SK-N-SH treated with all-trans-retinoic acid at 6 μM for 48 hours (cell line): ENCODE data around the gene GLI3.

ENCODE experiments used
- ATAC-seq: fragments of 200-7000 bp; cut with Tn5 transposase; 3 replicates; pipeline ENCODE4 v1.9.1; 2020; ENCODE audit warnings: mild to moderate bottlenecking, moderate library complexity
- ARNTL ChIP-seq: fragments of 450-650 bp; formaldehyde crosslinking; IDR thresholded peaks from 2 replicates; pipeline ENCODE4 v1.5.0; 2020; ENCODE audit warnings: low read depth, mild to moderate bottlenecking, moderate library complexity, borderline replicate concordance
- BACH2 ChIP-seq: fragments of 250-450 bp; sonication (Bioruptor Pico); IDR thresholded peaks from 2 replicates; pipeline ENCODE4 v1.9.0; 2021; ENCODE audit warnings: mild to moderate bottlenecking, borderline replicate concordance
- CREB5 ChIP-seq: fragments of 250-450 bp; sonication (Bioruptor Pico); IDR thresholded peaks from 2 replicates; pipeline ENCODE4 v1.5.1; 2020; ENCODE audit warnings: low read depth, mild to moderate bottlenecking, moderate library complexity
- CSDC2 ChIP-seq: fragments of 250-450 bp; sonication (Bioruptor Pico); IDR thresholded peaks from 2 replicates; pipeline ENCODE4 v1.5.0; 2020; ENCODE audit warnings: mild to moderate bottlenecking, moderate library complexity
- CSRNP3 ChIP-seq: fragments of 250-450 bp; sonication (Bioruptor Pico); IDR thresholded peaks from 2 replicates; pipeline ENCODE4 v1.5.1; 2021; ENCODE audit warnings: mild to moderate bottlenecking, moderate library complexity
- ESRRG ChIP-seq: fragments of 250-450 bp; sonication (Bioruptor Pico); IDR thresholded peaks from 2 replicates; pipeline ENCODE4 v1.6.1; 2021; ENCODE audit warnings: mild to moderate bottlenecking
- GLIS3 ChIP-seq: fragments of 250-450 bp; sonication (Bioruptor Pico); IDR thresholded peaks from 2 replicates; pipeline ENCODE4 v1.5.0; 2020; ENCODE audit warnings: mild to moderate bottlenecking, moderate library complexity
- ISL1 ChIP-seq: fragments of 250-450 bp; sonication (Bioruptor Pico); IDR thresholded peaks from 2 replicates; pipeline ENCODE4 v2.1.2; 2022; ENCODE audit warnings: mild to moderate bottlenecking, moderate library complexity
- OSR1 ChIP-seq: fragments of 250-450 bp; sonication (Bioruptor Pico); IDR thresholded peaks from 2 replicates; pipeline ENCODE4 v1.8.0; 2022; ENCODE audit warnings: moderate library complexity, mild to moderate bottlenecking, inconsistent platforms
- PATZ1 ChIP-seq: fragments of 250-450 bp; sonication (Bioruptor Pico); IDR thresholded peaks from 2 replicates; pipeline ENCODE4 v1.8.0; 2020; ENCODE audit warnings: mild to moderate bottlenecking, moderate library complexity, borderline replicate concordance
- POU6F1 ChIP-seq: fragments of 250-450 bp; sonication (Bioruptor Pico); IDR thresholded peaks from 2 replicates; pipeline ENCODE4 v1.8.0; 2021; ENCODE audit warnings: low read depth, mild to moderate bottlenecking, moderate library complexity, borderline replicate concordance
- PPARA ChIP-seq: fragments of 250-450 bp; sonication (Bioruptor Pico); IDR thresholded peaks from 2 replicates; pipeline ENCODE4 v1.5.0; 2020; ENCODE audit warnings: mild to moderate bottlenecking, borderline replicate concordance
- RARB ChIP-seq: fragments of 250-450 bp; sonication (Bioruptor Pico); IDR thresholded peaks from 2 replicates; pipeline ENCODE4 v1.8.0; 2021; ENCODE audit warnings: mild to moderate bottlenecking, moderate library complexity
- SNAI2 ChIP-seq: fragments of 250-450 bp; sonication (Bioruptor Pico); IDR thresholded peaks from 2 replicates; pipeline ENCODE4 v1.5.0; 2020; ENCODE audit warnings: mild to moderate bottlenecking, moderate library complexity
- TOX ChIP-seq: fragments of 250-450 bp; sonication (Bioruptor Pico); IDR thresholded peaks from 2 replicates; pipeline ENCODE4 v1.8.0; 2021; ENCODE audit warnings: mild to moderate bottlenecking, moderate library complexity, borderline replicate concordance
- ZC3H10 ChIP-seq: fragments of 250-450 bp; sonication (Bioruptor Pico); IDR thresholded peaks from 2 replicates; pipeline ENCODE4 v1.5.1; 2021; ENCODE audit warnings: mild to moderate bottlenecking, moderate library complexity
- ZFP3 ChIP-seq: fragments of 250-450 bp; sonication (Bioruptor Pico); IDR thresholded peaks from 2 replicates; pipeline ENCODE4 v1.5.0; 2020; ENCODE audit warnings: mild to moderate bottlenecking, moderate library complexity
- ZFP30 ChIP-seq: fragments of 450-650 bp; formaldehyde crosslinking; IDR thresholded peaks from 2 replicates; pipeline ENCODE4 v1.5.0; 2022; ENCODE audit warnings: mild to moderate bottlenecking, moderate library complexity
- ZNF565 ChIP-seq: fragments of 450-650 bp; formaldehyde crosslinking; conservative IDR thresholded peaks from 2 replicates; pipeline ENCODE4 v1.5.0; 2020; ENCODE audit warnings: low read depth, mild to moderate bottlenecking, moderate library complexity
- ZNF70 ChIP-seq: fragments of 450-650 bp; formaldehyde crosslinking; IDR thresholded peaks from 2 replicates; pipeline ENCODE4 v1.5.0; 2020; ENCODE audit warnings: mild to moderate bottlenecking, moderate library complexity
- ZNF8 ChIP-seq: fragments of 450-650 bp; formaldehyde crosslinking; IDR thresholded peaks from 2 replicates; pipeline ENCODE4 v1.5.0; 2020; ENCODE audit warnings: mild to moderate bottlenecking, moderate library complexity

The GLI3 gene

GRCh38 chr7:42174391-42174912 lies 62.6 kb downstream of the GLI3 start (continued):
- TF ChIP-seq ZFP30, result no peak
- TF ChIP-seq CSDC2, result no peak
- TF ChIP-seq ESRRG, result no peak
- TF ChIP-seq PPARA (CRISPR knock-in tag), result no peak
- TF ChIP-seq, all 23 proteins: peak for 0

- no peak for ATAC-seq
- no peak for TF ChIP-seq ZNF70 (CRISPR knock-in tag)
- TF ChIP-seq CREB5 (CRISPR knock-in tag), result no peak
- no peak for TF ChIP-seq CSRNP3 (CRISPR knock-in tag)
- no peak for TF ChIP-seq ZNF8 (CRISPR knock-in tag)
- no peak for TF ChIP-seq ESRRG
- no peak for TF ChIP-seq PATZ1 (CRISPR knock-in tag)
- TF ChIP-seq ZFP30, result no peak
- no peak for TF ChIP-seq ZNF565
- no peak for TF ChIP-seq OSR1
Observed at GRCh38 chr7:42170724-42171123, 66.3 kb downstream of the GLI3 start.

- TF ChIP-seq GLIS3 (no peak), PATZ1 (CRISPR knock-in tag) (no peak), ZC3H10 (CRISPR knock-in tag) (no peak), TOX (CRISPR knock-in tag) (no peak), SNAI2 (CRISPR knock-in tag) (no peak), POU6F1 (CRISPR knock-in tag) (no peak)
- TF ChIP-seq, all 23 proteins: peak for 0
- no peak for ATAC-seq
Observed at GRCh38 chr7:42168512-42168911, 68.5 kb downstream of the GLI3 start.

GRCh38 chr7:42167631-42168236 lies 69.3 kb downstream of the GLI3 start:
- no peak for ATAC-seq
- TF ChIP-seq GLIS3 (no peak), ARNTL (CRISPR knock-in tag) (no peak), ZNF565 (no peak), CREB5 (CRISPR knock-in tag) (no peak), ESRRG (no peak), POU6F1 (CRISPR knock-in tag) (no peak), PATZ1 (CRISPR knock-in tag) (no peak), BACH2 (CRISPR knock-in tag) (no peak), RARB (CRISPR knock-in tag) (no peak), CSRNP3 (CRISPR knock-in tag) (no peak), CSDC2 (no peak), ISL1 (no peak), ZFP3 (CRISPR knock-in tag) (no peak)
